SU-DHL-6 (cell line): ENCODE results near the gene SNRNP70.

Experiments
- H2AFZ ChIP-seq: fragments of 200-600 bp; sonication (generic); 2 replicates; pipeline ENCODE4 v1.6.1; 2014; ENCODE audit warnings: low read depth, mild to moderate bottlenecking, moderate library complexity, mixed read lengths, antibody characterized with exemption, low read length; ENCODE audit not compliant: severe bottlenecking
- H3F3A ChIP-seq: fragments of 200-600 bp; shearing (Covaris generic); 2 replicates; pipeline ENCODE4 v1.6.0; 2016; ENCODE audit warnings: antibody characterized with exemption, mild to moderate bottlenecking; ENCODE audit not compliant: insufficient read depth
- H3K27ac ChIP-seq: fragments of 200-600 bp; sonication (generic); 2 replicates; pipeline ENCODE4 v1.5.1; 2016; ENCODE audit warnings: low read depth, mild to moderate bottlenecking, low read length, moderate library complexity, mixed read lengths
- H3K27me3 ChIP-seq: fragments of 200-600 bp; sonication (generic), shearing (Covaris generic); 2 replicates; pipeline ENCODE4 v1.6.0; 2014; ENCODE audit warnings: mild to moderate bottlenecking, low read length
- H3K36me3 ChIP-seq: fragments of 200-600 bp; sonication (generic); 2 replicates; pipeline ENCODE4 v1.6.1; 2014; ENCODE audit warnings: mild to moderate bottlenecking, low read length, mixed read lengths
- H3K4me2 ChIP-seq: fragments of 300-600, 200-600 bp; shearing (Covaris generic), sonication (generic); 2 replicates; pipeline ENCODE4 v1.6.0; 2014; ENCODE audit warnings: low read length, low read depth, mild to moderate bottlenecking; ENCODE audit not compliant: poor library complexity, severe bottlenecking
- H3K4me3 ChIP-seq: fragments of 200-600 bp; sonication (generic); 2 replicates; pipeline ENCODE4 v1.5.1; 2014; ENCODE audit warnings: antibody characterized with exemption, low read length, mild to moderate bottlenecking, mixed read lengths; ENCODE audit not compliant: insufficient read depth, poor library complexity, severe bottlenecking
- H3K79me2 ChIP-seq: fragments of 200-600 bp; sonication (generic); 2 replicates; pipeline ENCODE4 v1.6.1; 2014; ENCODE audit warnings: mild to moderate bottlenecking, low read length, moderate library complexity; ENCODE audit not compliant: insufficient read depth
- H3K9ac ChIP-seq: fragments of 200-600 bp; sonication (generic); 2 replicates; pipeline ENCODE4 v1.7.0; 2014; ENCODE audit warnings: mild to moderate bottlenecking, low read length
- H3K9me2 ChIP-seq: fragments of 200-600 bp; sonication (generic); replicated peaks from 2 replicates; pipeline ENCODE4 v1.6.1; 2014; ENCODE audit warnings: low read length; ENCODE audit not compliant: insufficient read depth
- H3K9me3 ChIP-seq: fragments of 200-600 bp; sonication (generic); 2 replicates; pipeline ENCODE4 v1.6.1; 2014; ENCODE audit warnings: low read length, mixed read lengths; ENCODE audit not compliant: insufficient read depth
- H4K20me1 ChIP-seq: fragments of 200-600 bp; sonication (generic); 2 replicates; pipeline ENCODE4 v1.6.1; 2014; ENCODE audit warnings: low read depth, mild to moderate bottlenecking, antibody characterized with exemption, low read length, moderate library complexity, mixed read lengths
- EZH2phosphoT487 ChIP-seq: fragments of 200-600 bp; sonication (generic), shearing (Covaris generic); conservative IDR thresholded peaks from 2 replicates; pipeline ENCODE4 v1.6.1; 2018; ENCODE audit warnings: mild to moderate bottlenecking, antibody characterized with exemption, low read length, moderate library complexity, mixed read lengths
- TF ChIP-seq, protein P1 (sequence below): fragments of 200-600 bp; sonication (generic); IDR thresholded peaks from one replicate; pipeline ENCODE4 v1.5.1; 2017; ENCODE audit warnings: antibody characterized with exemption, mild to moderate bottlenecking, low read length, moderate library complexity; ENCODE audit not compliant: insufficient read depth, poor library complexity, severe bottlenecking

Gene SNRNP70

DNA sequence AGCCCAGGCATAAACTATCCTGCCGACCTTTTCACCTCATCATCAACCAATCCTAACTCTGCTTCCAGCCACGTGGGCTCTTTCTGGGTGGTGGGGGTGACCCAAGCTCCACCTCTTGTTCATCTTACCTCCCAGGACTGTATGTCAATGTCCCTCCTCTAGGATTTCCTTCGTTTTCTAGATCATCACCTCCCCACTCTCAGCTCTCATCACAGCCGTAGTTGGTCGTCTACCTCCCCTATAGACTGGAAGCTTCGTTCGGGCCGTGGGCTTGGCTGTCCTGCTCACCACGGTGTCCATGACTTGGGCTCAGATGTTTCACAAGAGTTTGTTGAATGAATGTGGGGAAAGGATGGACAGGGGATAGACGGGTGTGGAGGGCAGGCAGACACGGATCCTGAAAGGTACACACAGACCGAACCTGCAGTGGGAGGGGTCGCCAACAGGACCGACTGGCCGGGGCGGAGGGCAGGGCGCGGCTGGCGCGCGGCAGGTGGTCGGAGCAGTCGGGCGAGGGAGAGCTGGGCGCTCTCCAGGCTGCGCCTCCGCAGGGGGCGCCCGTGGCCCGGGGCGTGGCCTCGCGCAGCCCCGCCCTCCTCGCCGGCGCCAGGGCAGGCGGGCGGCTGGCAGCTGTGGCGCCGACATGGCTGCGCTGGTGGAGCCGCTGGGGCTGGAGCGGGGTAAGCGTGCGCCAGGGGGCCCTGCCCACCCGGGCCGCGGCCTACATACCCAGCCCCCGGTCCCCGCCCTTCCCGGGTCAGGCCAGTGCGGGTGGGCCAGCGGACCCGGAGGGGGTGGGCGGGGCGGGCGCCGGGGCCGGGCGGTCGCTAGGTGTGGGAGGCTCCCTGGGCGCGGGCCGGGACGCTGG, 28.7 kb downstream of the SNRNP70 start, which contains the start of gene LIN7B:
Gene LIN7B (plus strand): TSS at position 609 of the 868 bp plus-strand sequence. CDS start 35 bp downstream, at position 644.
- H3K4me3 ChIP-seq = peak within 1 kb of the TSS; percentile 53
- H3K9ac ChIP-seq = peak within 1 kb of the TSS; percentile 59
- TF ChIP-seq, protein P1, sequence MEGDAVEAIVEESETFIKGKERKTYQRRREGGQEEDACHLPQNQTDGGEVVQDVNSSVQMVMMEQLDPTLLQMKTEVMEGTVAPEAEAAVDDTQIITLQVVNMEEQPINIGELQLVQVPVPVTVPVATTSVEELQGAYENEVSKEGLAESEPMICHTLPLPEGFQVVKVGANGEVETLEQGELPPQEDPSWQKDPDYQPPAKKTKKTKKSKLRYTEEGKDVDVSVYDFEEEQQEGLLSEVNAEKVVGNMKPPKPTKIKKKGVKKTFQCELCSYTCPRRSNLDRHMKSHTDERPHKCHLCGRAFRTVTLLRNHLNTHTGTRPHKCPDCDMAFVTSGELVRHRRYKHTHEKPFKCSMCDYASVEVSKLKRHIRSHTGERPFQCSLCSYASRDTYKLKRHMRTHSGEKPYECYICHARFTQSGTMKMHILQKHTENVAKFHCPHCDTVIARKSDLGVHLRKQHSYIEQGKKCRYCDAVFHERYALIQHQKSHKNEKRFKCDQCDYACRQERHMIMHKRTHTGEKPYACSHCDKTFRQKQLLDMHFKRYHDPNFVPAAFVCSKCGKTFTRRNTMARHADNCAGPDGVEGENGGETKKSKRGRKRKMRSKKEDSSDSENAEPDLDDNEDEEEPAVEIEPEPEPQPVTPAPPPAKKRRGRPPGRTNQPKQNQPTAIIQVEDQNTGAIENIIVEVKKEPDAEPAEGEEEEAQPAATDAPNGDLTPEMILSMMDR = no peak
- no peak for TF ChIP-seq EZH2phosphoT487
- no peaks in the 10 kb centered on the region for H3K36me3 ChIP-seq
- H2AFZ ChIP-seq = peak within 1 kb of the TSS; percentile 98
- H3K9me3 ChIP-seq = no peaks in the 10 kb centered on the region
- no peaks in the 10 kb centered on the region for H4K20me1 ChIP-seq
- no peaks in the 10 kb centered on the region for H3K27me3 ChIP-seq
- peak within 1 kb of the TSS; percentile 94 for H3K4me2 ChIP-seq
- no peak within 1 kb of the TSS for H3K27ac ChIP-seq
- H3F3A ChIP-seq = peaks cover 25% of the 10 kb centered on the region
- no peaks in the 10 kb centered on the region for H3K79me2 ChIP-seq
- H3K9me2 ChIP-seq = no peaks in the 10 kb centered on the region

GRCh38 chr19:49114630-49115363, 29.5 kb downstream of the SNRNP70 start:
- H3K9me2 ChIP-seq = no peaks in the 10 kb centered on the region
- peak overlapping the region; percentile 94 for H3K4me2 ChIP-seq
- H3F3A ChIP-seq = peaks cover 20% of the 10 kb centered on the region; the same call in 1 of the 2 replicates
- peak overlapping the region; percentile 53 for H3K4me3 ChIP-seq
- H4K20me1 ChIP-seq = no peaks in the 10 kb centered on the region
- H2AFZ ChIP-seq = peak overlapping the region; percentile 68
- no peaks in the 10 kb centered on the region for H3K27me3 ChIP-seq
- TF ChIP-seq EZH2phosphoT487 = no peak
- TF ChIP-seq, protein P1 = no peak
- no peaks in the 10 kb centered on the region for H3K79me2 ChIP-seq
- no peaks in the 10 kb centered on the region for H3K9me3 ChIP-seq
- H3K9ac ChIP-seq = peak overlapping the region; percentile 59
- H3K27ac ChIP-seq = no peak overlapping the region
- no peaks in the 10 kb centered on the region for H3K36me3 ChIP-seq

GRCh38 chr19:49116544-49116943, 31.3 kb downstream of the SNRNP70 start:
- Histone ChIP-seq H3K9ac (no peak overlapping the region), H3K79me2 (no peaks in the 10 kb centered on the region), H3K9me3 (no peaks in the 10 kb centered on the region), H2AFZ (no peak overlapping the region), H3F3A (peaks cover 7% of the 10 kb centered on the region; the same call in 1 of the 2 replicates), H3K4me3 (no peak overlapping the region), H3K27me3 (no peaks in the 10 kb centered on the region), H3K36me3 (no peaks in the 10 kb centered on the region), H4K20me1 (no peaks in the 10 kb centered on the region), H3K9me2 (no peaks in the 10 kb centered on the region), H3K4me2 (no peak overlapping the region), H3K27ac (no peak overlapping the region)
- TF ChIP-seq, protein P1 = no peak
- no peak for TF ChIP-seq EZH2phosphoT487
